Heart right ventricle (tissue), 16 donors: ENCODE results near the gene STMN3. TPM values are rescaled to one million over a fixed set of nuclear protein-coding genes. Genes with fewer than 3 reads are reported as not detected.

ENCODE experiments used
- ATAC-seq, 8 donors: fragments of 200-7000 bp; cut with Tn5 transposase; one replicate each; pipeline ENCODE4 v1.9.1; 2020; ENCODE audit warnings: mild to moderate bottlenecking in 8 of 8, moderate library complexity in 8 of 8, moderate number of reproducible peaks in 1 of 8
- DNase-seq, 2 donors: peaks; one replicate each; pipeline ENCODE4 v3.0.0-alpha.2; 2020
- H3K27ac ChIP-seq, 10 donors: fragments of 200-600 bp; sonication (generic) in 2 of 10; one replicate each; pipeline versions ENCODE4 v1.5.0 to v1.8.0; 2020 to 2022; ENCODE audit warnings: mild to moderate bottlenecking in 3 of 10
- H3K27me3 ChIP-seq, 7 donors: fragments of 200-600 bp; one replicate each; pipeline ENCODE4 v1.8.0; 2021 to 2022; ENCODE audit warnings: mild to moderate bottlenecking in 2 of 7
- H3K36me3 ChIP-seq, 9 donors: fragments of 200-600 bp; sonication (generic) in 1 of 9; one replicate each; pipeline versions ENCODE4 v1.5.0 to v1.8.0; 2020 to 2022; ENCODE audit warnings: mild to moderate bottlenecking in 2 of 9
- H3K4me1 ChIP-seq, 9 donors: fragments of 200-600 bp; sonication (generic) in 1 of 9; one replicate each; pipeline versions ENCODE4 v1.5.0 to v1.8.0; 2020 to 2022; ENCODE audit warnings: mild to moderate bottlenecking in 4 of 9
- H3K4me3 ChIP-seq, 10 donors: fragments of 200-600 bp; sonication (generic) in 2 of 10; one replicate each; pipeline versions ENCODE4 v1.5.0 to v1.8.0; 2020 to 2022; ENCODE audit warnings: mild to moderate bottlenecking in 7 of 10, moderate library complexity in 2 of 10
- H3K9me3 ChIP-seq, 11 donors: fragments of 200-600 bp in 10 of 11; sonication (generic) in 2 of 11; one replicate each; pipeline versions ENCODE4 v1.5.0 to v1.8.0; 2013 to 2022; ENCODE audit warnings: mild to moderate bottlenecking in 2 of 11, control low read depth in 1 of 11, moderate library complexity in 1 of 11
- CTCF ChIP-seq, 9 donors: fragments of 200-600 bp; sonication (generic) in 2 of 9; IDR thresholded peaks; one replicate each; pipeline versions ENCODE4 v1.5.0 to v1.8.0; 2021 to 2022; ENCODE audit warnings: antibody characterized with exemption in 9 of 9, mild to moderate bottlenecking in 5 of 9, moderate library complexity in 1 of 9
- WGBS, 2 donors: extraction: QIAGEN DNeasy Blood & Tissue Kit; methylation state at CpG; one replicate each; pipeline ENCODE4 v1.1.7; 2013; ENCODE audit warnings: inconsistent platforms in 1 of 2; 5-methylcytosine and 5-hydroxymethylcytosine counted together
- intact Hi-C, 10 donors: fragments of 100-400 bp; cut with DNase I; formaldehyde crosslinking; loops; one replicate each; pipeline versions ENCODE4 v1.11.1 to v1.14.2; 2022
- polyA plus RNA-seq, 2 donors: library from polyadenylated mRNA; stranded (reverse); fragments of 200-250 nt; gene quantifications; one replicate each; pipeline ENCODE4 v1.2.3, GENCODE V29; 2013
- total RNA-seq, 10 donors: library from RNA; stranded (reverse); fragmentation: NEBNext Ultra II Directional in 3 of 10; extraction: Animal tissue kit (Norgen Biotek cat#: 25700) in 3 of 10; gene quantifications; one replicate each; pipeline versions ENCODE4 v1.2.1 to v1.2.4, GENCODE V29; 2021 to 2023
- donor health status: Arrhythmogenic right ventricular cardiomyopathy.
- donor health status: ischemic (EF 13 %, LVEDD 7.1; RV severe dilation, severe dysfunction).
- donor health status: healthy with polysubstance abuse.
- donor health status: DM: no; HTN: yes; CAD: no.
- donor health status: DM: no; HTN: no; CAD: no.
- donor health status: ischemic (EF 25% LVEDD 6.9; RV normal size, moderate dysfunction).
- donor health status: ischemic (EF 25% LVEDD 5.7; RV mildly dilated, moderate dysfunction).
- donor health status: healthy.
- donor health status: DM: yes; HTN: yes; CAD: no.
- donor health status: Ischemic cardiomyopathy.
- donor health status: ischemic (EF 35%, LVEDD 5.7; RV mildly dilated, moderate dysfunction).
- donor health status: nonischemic (EF 11% LVEDD 7.7; RV severe dilation, severe dysfunction).
- donor health status: DM: yes; HTN: yes; CAD: no.
- donor health status: PGD.
- donor health status: ischemic (EF 29% LVEDD 5.4; RV normal size, mild dysfunction).
- donor health status: nonischemic (EF 23%, LVEDD 6.1; RV moderate dilation, normal function).

The STMN3 gene
- total and polyA plus RNA-seq, 12 donors = 1.7 to 9.9 (median 3.9) TPM

GRCh38 chr20:63648895-63649589 is 4.2 kb downstream of the STMN3 start:
- no peak for TF ChIP-seq CTCF (IDR thresholded peaks at IDR 0.05)
- no peak for DNase-seq
- Histone ChIP-seq H3K27me3 (peaks cover 0 to 23% (median 10%) of the 10 kb centered on the region in 7 donors), H3K9me3 (no peaks in the 10 kb centered on the region), H3K4me1 (peaks cover 10 to 23% (median 22%) of the 10 kb centered on the region in 9 donors), H3K27ac (no peak overlapping the region), H3K4me3 (no peak overlapping the region), H3K36me3 (no peaks in the 10 kb centered on the region)
- intact Hi-C loops = no loop called here
- 80 to 81% methylated on average over 11 of the region's 11 CpGs for WGBS, 2 donors
- ATAC-seq = no peak

GRCh38 chr20:63648190-63648589 is 5.0 kb downstream of the STMN3 start:
- intact Hi-C loops = no loop called here
- 81 to 88% methylated on average over 6 of the region's 6 CpGs for WGBS, 2 donors
- Histone ChIP-seq H3K36me3 (no peaks in the 10 kb centered on the region), H3K4me1 (peaks cover 10 to 18% (median 16%) of the 10 kb centered on the region in 9 donors), H3K27me3 (peaks cover 0 to 20% (median 10%) of the 10 kb centered on the region in 7 donors), H3K27ac (no peak overlapping the region), H3K4me3 (no peak overlapping the region), H3K9me3 (no peaks in the 10 kb centered on the region)
- ATAC-seq (no peak), DNase-seq (no peak)
- TF ChIP-seq CTCF (IDR thresholded peaks at IDR 0.05) = no peak

- H3K27me3 ChIP-seq = no peaks in the 10 kb centered on the region
- no peak for ATAC-seq
- H3K4me1 ChIP-seq = peaks cover 0 to 16% (median 8%) of the 10 kb centered on the region in 9 donors
- WGBS, 2 donors = 70 to 84% methylated on average over 4 of the region's 4 CpGs
- H3K27ac ChIP-seq = no peak overlapping the region
- H3K36me3 ChIP-seq = no peaks in the 10 kb centered on the region
- DNase-seq = no peak
- H3K4me3 ChIP-seq = no peak overlapping the region
- intact Hi-C loops = no loop called here
- no peak for TF ChIP-seq CTCF (IDR thresholded peaks at IDR 0.05)
- no peaks in the 10 kb centered on the region for H3K9me3 ChIP-seq
Measured at GRCh38 chr20:63645218-63645617, 8.0 kb downstream of the STMN3 start.

GRCh38 chr20:63643946-63644345 is 9.3 kb downstream of the STMN3 start:
- ATAC-seq (no peak), DNase-seq (no peak)
- Histone ChIP-seq H3K27me3 (no peaks in the 10 kb centered on the region), H3K36me3 (no peaks in the 10 kb centered on the region), H3K4me1 (peaks cover 0 to 29% (median 10%) of the 10 kb centered on the region in 9 donors), H3K9me3 (no peaks in the 10 kb centered on the region), H3K27ac (no peak overlapping the region), H3K4me3 (no peak overlapping the region)
- intact Hi-C loops = no loop called here
- WGBS, 2 donors = 90 to 92% methylated on average over 15 of the region's 15 CpGs
- no peak for TF ChIP-seq CTCF (IDR thresholded peaks at IDR 0.05)
